Tibial nerve (tissue), 4 donors: ENCODE data around the gene THRSP.

Experiments
- EP300 ChIP-seq, 2 donors: sonication (generic); formaldehyde crosslinking; IDR thresholded peaks; one replicate each; pipeline ENCODE4 v1.6.1; 2017; ENCODE audit warnings: antibody characterized with exemption in 2 of 2, mild to moderate bottlenecking in 1 of 2
- POLR2A ChIP-seq, 2 donors: fragments of 450-650 bp; IDR thresholded peaks; one replicate each; pipeline ENCODE4 v1.6.1; 2017; ENCODE audit warnings: antibody characterized with exemption in 2 of 2, mild to moderate bottlenecking in 2 of 2, moderate library complexity in 2 of 2
- TF ChIP-seq, protein P1 (sequence below), 5 experiments: fragments of 200-600 bp in 3 of 5; fragments of 450-650 bp in 2 of 5; sonication (generic) in 3 of 5; IDR thresholded peaks; one replicate each; pipeline ENCODE4 v1.5.1; 2016 to 2019; ENCODE audit warnings: antibody characterized with exemption in 5 of 5, mild to moderate bottlenecking in 3 of 5, moderate library complexity in 2 of 5

- TF ChIP-seq, protein P1, sequence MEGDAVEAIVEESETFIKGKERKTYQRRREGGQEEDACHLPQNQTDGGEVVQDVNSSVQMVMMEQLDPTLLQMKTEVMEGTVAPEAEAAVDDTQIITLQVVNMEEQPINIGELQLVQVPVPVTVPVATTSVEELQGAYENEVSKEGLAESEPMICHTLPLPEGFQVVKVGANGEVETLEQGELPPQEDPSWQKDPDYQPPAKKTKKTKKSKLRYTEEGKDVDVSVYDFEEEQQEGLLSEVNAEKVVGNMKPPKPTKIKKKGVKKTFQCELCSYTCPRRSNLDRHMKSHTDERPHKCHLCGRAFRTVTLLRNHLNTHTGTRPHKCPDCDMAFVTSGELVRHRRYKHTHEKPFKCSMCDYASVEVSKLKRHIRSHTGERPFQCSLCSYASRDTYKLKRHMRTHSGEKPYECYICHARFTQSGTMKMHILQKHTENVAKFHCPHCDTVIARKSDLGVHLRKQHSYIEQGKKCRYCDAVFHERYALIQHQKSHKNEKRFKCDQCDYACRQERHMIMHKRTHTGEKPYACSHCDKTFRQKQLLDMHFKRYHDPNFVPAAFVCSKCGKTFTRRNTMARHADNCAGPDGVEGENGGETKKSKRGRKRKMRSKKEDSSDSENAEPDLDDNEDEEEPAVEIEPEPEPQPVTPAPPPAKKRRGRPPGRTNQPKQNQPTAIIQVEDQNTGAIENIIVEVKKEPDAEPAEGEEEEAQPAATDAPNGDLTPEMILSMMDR (IDR thresholded peaks at IDR 0.05), result no peak
- TF ChIP-seq EP300 (IDR thresholded peaks at IDR 0.05), result no peak
- TF ChIP-seq POLR2A (IDR thresholded peaks at IDR 0.05), result no peak
Measured at GRCh38 chr11:78040691-78041379, 22.8 kb upstream of the THRSP start.
